Erythroblast (primary cell): ENCODE results near the gene C3orf80.

Experiments
- DNase-seq, 2 experiments: peaks; one replicate each; lab custom pipeline; 2025; lab: John Stamatoyannopoulos, UW
- GATA1 ChIP-seq: IDR thresholded peaks from 2 replicates; pipeline ENCODE4 v1.6.1; 2011; ENCODE audit warnings: low read depth, mild to moderate bottlenecking, control low read depth, low read length, moderate library complexity
- POLR2A ChIP-seq: IDR thresholded peaks from 2 replicates; pipeline ENCODE4 v1.6.1; 2011; ENCODE audit warnings: mild to moderate bottlenecking, low read length

Gene C3orf80

DNA sequence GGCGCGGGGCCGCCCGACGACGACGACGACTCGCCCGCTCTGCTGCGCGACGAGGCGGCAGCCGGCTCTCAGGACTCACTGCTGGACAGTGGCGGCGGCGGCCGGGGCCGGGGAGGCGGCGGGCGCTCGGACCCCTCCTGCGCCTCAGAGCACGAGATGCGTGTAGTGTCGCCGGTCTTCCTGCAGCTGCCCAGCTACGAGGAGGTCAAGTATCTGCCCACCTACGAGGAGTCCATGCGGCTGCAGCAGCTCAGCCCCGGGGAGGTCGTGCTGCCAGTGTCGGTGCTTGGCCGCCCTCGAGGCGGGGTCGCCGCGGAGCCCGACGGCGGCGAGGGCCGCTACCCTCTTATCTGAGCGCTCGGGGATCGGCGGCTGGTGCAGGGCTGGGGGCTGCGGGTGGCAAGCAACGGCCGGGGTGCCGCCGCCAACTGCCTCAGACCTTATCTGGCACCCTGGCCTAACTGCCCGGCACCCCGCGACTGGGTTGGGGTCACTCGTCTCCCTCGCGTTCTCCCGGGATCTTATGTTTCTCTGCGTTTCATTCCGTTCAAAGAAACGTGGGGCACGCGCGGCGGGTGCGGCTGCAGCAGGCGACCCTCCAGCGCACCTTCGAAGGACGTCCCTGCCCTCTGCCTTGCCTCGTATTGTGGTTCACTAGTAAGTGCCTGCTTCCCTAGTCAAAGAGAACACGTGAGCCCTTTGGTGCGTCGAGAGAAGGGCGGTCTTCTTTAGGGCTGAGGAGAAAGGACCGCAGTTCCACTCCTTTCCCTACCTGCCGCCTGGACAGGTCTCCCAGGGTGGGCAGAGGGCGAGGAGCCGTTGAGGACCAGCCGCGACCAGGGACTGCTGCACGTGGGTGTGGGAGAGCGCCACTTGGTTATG, 1.0 kb downstream of the C3orf80 start:
- TF ChIP-seq POLR2A (no peak), GATA1 (no peak)

DNA sequence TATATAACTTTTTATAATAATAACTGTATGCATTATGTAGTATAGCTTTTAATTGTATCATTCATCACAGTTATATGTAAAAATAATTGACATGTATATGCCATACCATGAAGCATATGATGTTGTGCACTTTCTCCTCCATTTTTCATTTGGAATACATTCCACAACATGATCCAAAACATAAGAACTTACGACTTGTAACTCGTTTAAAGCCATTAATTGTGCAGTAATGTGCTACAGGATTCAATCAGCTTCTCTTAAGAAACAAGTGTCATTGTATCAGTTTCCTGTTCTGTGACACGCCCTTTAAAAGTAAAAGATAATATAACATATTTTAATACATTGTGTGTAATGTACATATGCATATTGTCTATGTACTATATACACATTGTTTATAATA, 2.2 kb downstream of the C3orf80 start:
- DNase-seq = no peak
- TF ChIP-seq POLR2A (no peak), GATA1 (no peak)

More for the DNA sequence above, 1.0 kb downstream of the C3orf80 start:
- peak; percentile 38 to 44 for DNase-seq

GRCh38 chr3:160232014-160232413, 6.8 kb downstream of the C3orf80 start:
- no peak for DNase-seq
- no peak for TF ChIP-seq POLR2A
- TF ChIP-seq GATA1 = no peak

GRCh38 chr3:160240719-160241118, 15.5 kb downstream of the C3orf80 start:
- peak; percentile 2 to 7 for DNase-seq

- TF ChIP-seq POLR2A (no peak), GATA1 (no peak)
Measured at GRCh38 chr3:160245261-160245800, 20.1 kb downstream of the C3orf80 start.

DNA sequence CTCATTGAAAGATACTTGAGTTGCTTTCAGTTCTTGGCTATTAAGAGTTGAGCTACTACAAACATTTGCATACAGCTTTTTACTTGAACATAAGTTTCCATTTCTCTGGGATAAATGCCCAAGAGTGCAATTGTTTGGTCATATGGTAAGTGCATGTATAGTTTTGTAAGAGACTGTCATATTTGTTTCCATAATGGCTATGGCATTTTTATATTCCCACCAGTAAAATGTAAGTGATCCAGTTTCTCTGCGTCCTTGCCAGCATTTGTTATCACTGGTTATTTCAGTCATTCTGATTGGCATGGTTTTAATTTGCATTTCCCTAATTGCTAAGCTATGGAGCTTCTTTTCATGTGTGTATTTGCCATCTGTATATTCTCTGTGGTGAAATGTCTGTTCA, 22.5 kb downstream of the C3orf80 start:
- DNase-seq = no peak
- TF ChIP-seq GATA1 = no peak
- no peak for TF ChIP-seq POLR2A

More at GRCh38 chr3:160245261-160245800, 20.1 kb downstream of the C3orf80 start:
- DNase-seq = no peak

GRCh38 chr3:160253298-160253697, 28.1 kb downstream of the C3orf80 start:
- DNase-seq = no peak
- no peak for TF ChIP-seq GATA1
- TF ChIP-seq POLR2A = no peak

DNA sequence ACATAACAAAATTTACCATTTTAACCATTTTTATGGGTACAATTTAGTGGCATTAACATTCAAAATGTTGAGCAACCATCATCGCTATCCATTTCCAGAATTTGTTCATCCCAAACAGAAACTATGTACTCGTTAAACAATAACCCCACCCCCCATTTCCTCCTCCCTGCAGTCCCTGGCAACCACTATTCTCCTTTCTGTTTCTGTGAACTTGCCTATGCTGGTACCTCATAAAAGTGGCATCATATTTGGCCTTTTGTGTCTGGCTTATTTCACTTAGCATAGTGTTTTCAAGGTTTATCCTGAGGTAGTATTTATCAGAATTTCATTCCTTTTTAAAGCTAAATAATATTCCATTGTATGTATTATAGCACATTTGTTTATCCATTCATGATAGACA, 32.4 kb downstream of the C3orf80 start:
- DNase-seq = no peak
- TF ChIP-seq GATA1 (no peak), POLR2A (no peak)

DNA sequence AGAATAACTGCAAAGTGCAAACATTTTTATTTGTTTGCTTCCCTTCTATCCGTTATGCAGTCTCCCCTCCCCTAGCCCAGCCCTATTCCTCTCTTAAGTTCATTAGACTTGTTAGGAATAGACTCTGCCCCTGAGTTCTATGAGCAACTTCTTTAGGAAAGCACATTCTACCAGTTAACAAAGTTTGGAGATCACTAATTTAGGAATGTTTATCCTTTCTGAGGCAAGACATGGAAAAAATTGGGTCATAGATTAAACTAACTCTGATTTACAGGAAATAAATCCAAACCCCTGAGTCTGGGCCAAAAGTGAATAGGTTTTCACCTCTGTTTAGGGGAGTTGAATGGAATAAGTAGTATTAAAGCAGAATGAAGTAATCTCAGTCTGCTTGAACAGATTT, 34.4 kb downstream of the C3orf80 start:
- TF ChIP-seq POLR2A (no peak), GATA1 (no peak)
- no peak for DNase-seq

- no peak for TF ChIP-seq GATA1
- TF ChIP-seq POLR2A = no peak
- no peak for DNase-seq
Measured at GRCh38 chr3:160260587-160261270, 35.5 kb downstream of the C3orf80 start.

DNA sequence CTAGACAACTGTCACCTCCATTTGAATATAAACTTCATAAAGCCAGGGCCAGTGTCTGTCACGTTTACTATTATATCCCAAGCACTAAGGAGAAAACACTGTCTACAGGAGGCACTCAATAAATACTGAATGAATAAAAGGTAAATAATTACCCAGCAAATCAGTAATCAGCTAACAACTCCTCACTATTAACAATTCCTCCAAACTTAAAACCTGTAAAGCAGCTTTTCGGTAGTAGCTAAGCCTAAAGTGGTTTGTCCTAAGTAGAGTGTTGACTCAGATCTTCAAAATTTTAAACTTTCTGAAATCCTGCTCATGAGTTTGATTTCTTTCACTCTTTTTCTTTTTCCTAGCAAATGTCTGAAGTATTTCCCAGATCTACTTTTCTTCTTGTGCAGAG, 39.9 kb downstream of the C3orf80 start:
- TF ChIP-seq POLR2A (no peak), GATA1 (no peak)
- no peak for DNase-seq
